ENCODE results near the gene EIF3D. TPM values are rescaled to one million over a fixed set of nuclear protein-coding genes. Genes with fewer than 3 reads are reported as not detected.
"Not testable (repeated sequence)": the region's sequence is repeated elsewhere in the genome, so short reads cannot be mapped to it uniquely, and the experiment has no call there.

The EIF3D gene
- polyA plus RNA-seq, 3 donors: 102 to 244 (median 122) TPM

DNA sequence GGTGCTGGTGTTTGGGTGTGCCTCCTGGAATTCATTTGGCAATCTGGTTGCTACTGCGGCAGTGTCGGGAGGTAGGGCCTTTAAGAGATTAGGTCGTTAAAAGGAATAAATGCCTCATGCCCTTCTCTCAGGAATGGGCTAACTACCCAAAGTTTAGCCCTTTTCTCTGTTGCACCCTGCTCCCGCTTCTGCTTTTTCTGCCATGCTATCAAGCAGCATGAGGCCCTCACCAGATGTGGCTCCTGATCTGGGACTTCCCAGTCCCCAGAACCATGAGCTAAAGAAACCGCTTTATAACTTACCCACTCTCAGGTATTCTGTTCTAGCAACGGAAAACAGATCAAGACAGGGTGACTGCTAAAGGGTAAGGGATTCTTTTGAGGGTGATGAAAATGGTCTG, 6.3 kb downstream of the EIF3D start:
- H3K9me3 ChIP-seq (replicated peaks in 1 of 2; ENCODE audit: control insufficient read depth in 1 of 2, insufficient read depth in 1 of 2, low read length in 2 of 2): no peaks in the 10 kb centered on the region
- no peaks in the 10 kb centered on the region for H3K27me3 Mint-ChIP-seq (ENCODE audit: low read depth in 3 of 3)
- no peak for DNase-seq
- H3K9me3 Mint-ChIP-seq: peaks cover 0 to 2% (median 0%) of the 10 kb centered on the region in 7 donors
- peaks cover 40% of the 10 kb centered on the region for H3K79me2 ChIP-seq (ENCODE audit: insufficient read depth, low read length)
- H3K36me3 Mint-ChIP-seq: peaks cover 83 to 96% of the 10 kb centered on the region in 2 donors
- TF ChIP-seq, protein P1, sequence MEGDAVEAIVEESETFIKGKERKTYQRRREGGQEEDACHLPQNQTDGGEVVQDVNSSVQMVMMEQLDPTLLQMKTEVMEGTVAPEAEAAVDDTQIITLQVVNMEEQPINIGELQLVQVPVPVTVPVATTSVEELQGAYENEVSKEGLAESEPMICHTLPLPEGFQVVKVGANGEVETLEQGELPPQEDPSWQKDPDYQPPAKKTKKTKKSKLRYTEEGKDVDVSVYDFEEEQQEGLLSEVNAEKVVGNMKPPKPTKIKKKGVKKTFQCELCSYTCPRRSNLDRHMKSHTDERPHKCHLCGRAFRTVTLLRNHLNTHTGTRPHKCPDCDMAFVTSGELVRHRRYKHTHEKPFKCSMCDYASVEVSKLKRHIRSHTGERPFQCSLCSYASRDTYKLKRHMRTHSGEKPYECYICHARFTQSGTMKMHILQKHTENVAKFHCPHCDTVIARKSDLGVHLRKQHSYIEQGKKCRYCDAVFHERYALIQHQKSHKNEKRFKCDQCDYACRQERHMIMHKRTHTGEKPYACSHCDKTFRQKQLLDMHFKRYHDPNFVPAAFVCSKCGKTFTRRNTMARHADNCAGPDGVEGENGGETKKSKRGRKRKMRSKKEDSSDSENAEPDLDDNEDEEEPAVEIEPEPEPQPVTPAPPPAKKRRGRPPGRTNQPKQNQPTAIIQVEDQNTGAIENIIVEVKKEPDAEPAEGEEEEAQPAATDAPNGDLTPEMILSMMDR (IDR thresholded peaks at IDR 0.05): no peak
- peak overlapping the region in 2 of 7 donors; percentile 17 to 30 for H3K27ac Mint-ChIP-seq
- peaks cover 25 to 28% of the 10 kb centered on the region in 2 donors for H3K4me1 ChIP-seq (ENCODE audit: control insufficient read depth in 1 of 2, insufficient read depth in 2 of 2, low read length in 2 of 2)
- no peak overlapping the region for H3K9ac ChIP-seq (ENCODE audit: insufficient read depth, low read length, poor library complexity, severe bottlenecking)
- peaks cover 37% of the 10 kb centered on the region for H4K20me1 ChIP-seq (ENCODE audit: insufficient read depth, low read length)
- intact Hi-C loops (cut with micrococcal nuclease): no loop called here
- H3K4me3 ChIP-seq (replicated peaks in 1 of 3; ENCODE audit: low read depth in 2 of 3, low read length in 3 of 3): no peak overlapping the region
- H3K36me3 ChIP-seq (replicated peaks in 1 of 2; ENCODE audit: control insufficient read depth in 1 of 2, insufficient read depth in 2 of 2, low read length in 2 of 2): peaks cover 82 to 94% of the 10 kb centered on the region in 2 donors
- no peaks in the 10 kb centered on the region for H3K27me3 ChIP-seq (ENCODE audit: control insufficient read depth in 2 of 2, insufficient read depth in 2 of 2, low read length in 2 of 2)
- no peak overlapping the region for H3K4me2 ChIP-seq (replicated peaks; ENCODE audit: extremely low read depth, low read length, poor library complexity, severe bottlenecking)
- no peak overlapping the region for H3K27ac ChIP-seq (ENCODE audit: low read depth in 1 of 2, low read length in 2 of 2)
- no peak overlapping the region for H2AFZ ChIP-seq (ENCODE audit: insufficient read depth, low read depth, low read length, poor library complexity, severe bottlenecking)
- H3K4me1 Mint-ChIP-seq: peaks cover 33% of the 10 kb centered on the region
- H3K4me3 Mint-ChIP-seq: no peak overlapping the region
- 100% methylated on average over 4 of the region's 6 CpGs for WGBS (ENCODE audit: insufficient coverage)

GRCh38 chr22:36520423-36520822, 8.5 kb downstream of the EIF3D start:
- Mint-ChIP-seq H3K4me3 (peak overlapping the region; percentile 39 to 41), H3K4me1 (peaks cover 28% of the 10 kb centered on the region), H3K27ac (peak overlapping the region; percentile 51 to 88 (median 84)), H3K9me3 (peaks cover 0 to 2% (median 0%) of the 10 kb centered on the region in 7 donors), H3K27me3 (ENCODE audit: low read depth in 3 of 3) (no peaks in the 10 kb centered on the region), H3K36me3 (peaks cover 88 to 97% of the 10 kb centered on the region in 2 donors)
- Histone ChIP-seq H3K9ac (ENCODE audit: insufficient read depth, low read length, poor library complexity, severe bottlenecking) (no peak overlapping the region), H3K4me1 (ENCODE audit: control insufficient read depth in 1 of 2, insufficient read depth in 2 of 2, low read length in 2 of 2) (peaks cover 24% of the 10 kb centered on the region in 2 donors), H3K4me3 (replicated peaks in 1 of 3; ENCODE audit: low read depth in 2 of 3, low read length in 3 of 3) (peak overlapping the region in 1 of 3 experiments; percentile 49), H4K20me1 (ENCODE audit: insufficient read depth, low read length) (peaks cover 40% of the 10 kb centered on the region), H3K4me2 (replicated peaks; ENCODE audit: extremely low read depth, low read length, poor library complexity, severe bottlenecking) (peak overlapping the region; percentile 57), H3K27me3 (ENCODE audit: control insufficient read depth in 2 of 2, insufficient read depth in 2 of 2, low read length in 2 of 2) (no peaks in the 10 kb centered on the region), H2AFZ (ENCODE audit: insufficient read depth, low read depth, low read length, poor library complexity, severe bottlenecking) (no peak overlapping the region), H3K36me3 (replicated peaks in 1 of 2; ENCODE audit: control insufficient read depth in 1 of 2, insufficient read depth in 2 of 2, low read length in 2 of 2) (peaks cover 86 to 94% of the 10 kb centered on the region in 2 donors), H3K27ac (ENCODE audit: low read depth in 1 of 2, low read length in 2 of 2) (peak overlapping the region; percentile 38 to 79), H3K79me2 (ENCODE audit: insufficient read depth, low read length) (peaks cover 25% of the 10 kb centered on the region), H3K9me3 (replicated peaks in 1 of 2; ENCODE audit: control insufficient read depth in 1 of 2, insufficient read depth in 1 of 2, low read length in 2 of 2) (no peaks in the 10 kb centered on the region)
- intact Hi-C loops (cut with micrococcal nuclease): no loop called here
- no peak for DNase-seq
- TF ChIP-seq, protein P1 (IDR thresholded peaks at IDR 0.05): no peak
- no CpG with 5 or more reads among the region's 3 CpGs for WGBS (ENCODE audit: insufficient coverage)

- H3K27ac ChIP-seq (ENCODE audit: low read depth in 1 of 2, low read length in 2 of 2): peak overlapping the region; percentile 38 to 79
- H3K9me3 Mint-ChIP-seq: not testable (repeated sequence)
Measured at GRCh38 chr22:36519906-36520305, 9.1 kb downstream of the EIF3D start.

More at GRCh38 chr22:36519906-36520305, 9.1 kb downstream of the EIF3D start:
- Histone ChIP-seq H3K4me1 (ENCODE audit: control insufficient read depth in 1 of 2, insufficient read depth in 2 of 2, low read length in 2 of 2) (peaks cover 24% of the 10 kb centered on the region in 2 donors), H3K36me3 (replicated peaks in 1 of 2; ENCODE audit: control insufficient read depth in 1 of 2, insufficient read depth in 2 of 2, low read length in 2 of 2) (peaks cover 84 to 94% of the 10 kb centered on the region in 2 donors), H3K4me2 (replicated peaks; ENCODE audit: extremely low read depth, low read length, poor library complexity, severe bottlenecking) (peak overlapping the region; percentile 57), H3K4me3 (replicated peaks in 1 of 3; ENCODE audit: low read depth in 2 of 3, low read length in 3 of 3) (peak overlapping the region in 1 of 3 experiments; percentile 49), H3K79me2 (ENCODE audit: insufficient read depth, low read length) (peaks cover 25% of the 10 kb centered on the region), H4K20me1 (ENCODE audit: insufficient read depth, low read length) (peaks cover 35% of the 10 kb centered on the region)
- H2AFZ ChIP-seq (ENCODE audit: insufficient read depth, low read depth, low read length, poor library complexity, severe bottlenecking); H3K9me3 ChIP-seq (replicated peaks in 1 of 2; ENCODE audit: control insufficient read depth in 1 of 2, insufficient read depth in 1 of 2, low read length in 2 of 2); intact Hi-C loops (cut with micrococcal nuclease); H3K27me3 ChIP-seq (ENCODE audit: control insufficient read depth in 2 of 2, insufficient read depth in 2 of 2, low read length in 2 of 2); H3K27me3 Mint-ChIP-seq (ENCODE audit: low read depth in 3 of 3); H3K9ac ChIP-seq (ENCODE audit: insufficient read depth, low read length, poor library complexity, severe bottlenecking): not testable (repeated sequence)
- Mint-ChIP-seq H3K4me3 (peak overlapping the region in 1 of 2 donors; percentile 41), H3K4me1 (peaks cover 28% of the 10 kb centered on the region), H3K27ac (peak overlapping the region; percentile 51 to 88 (median 84)), H3K36me3 (peaks cover 86 to 97% of the 10 kb centered on the region in 2 donors)
- WGBS (ENCODE audit: insufficient coverage): no CpG with 5 or more reads among the region's 2 CpGs
- peak; percentile 43 to 63 (median 51) for DNase-seq

All from CD14-positive monocyte (primary cell).